Hypothalamus (tissue), 51 donors: ENCODE results near the gene GGA1.
A peak's percentile ranks its signal among the peaks of the same experiment; 100 is the strongest.

Source experiments
- DNase-seq, 51 donors: peaks; one replicate each; lab custom pipeline; 2025; lab: John Stamatoyannopoulos, UW

GGA1 gene

DNA sequence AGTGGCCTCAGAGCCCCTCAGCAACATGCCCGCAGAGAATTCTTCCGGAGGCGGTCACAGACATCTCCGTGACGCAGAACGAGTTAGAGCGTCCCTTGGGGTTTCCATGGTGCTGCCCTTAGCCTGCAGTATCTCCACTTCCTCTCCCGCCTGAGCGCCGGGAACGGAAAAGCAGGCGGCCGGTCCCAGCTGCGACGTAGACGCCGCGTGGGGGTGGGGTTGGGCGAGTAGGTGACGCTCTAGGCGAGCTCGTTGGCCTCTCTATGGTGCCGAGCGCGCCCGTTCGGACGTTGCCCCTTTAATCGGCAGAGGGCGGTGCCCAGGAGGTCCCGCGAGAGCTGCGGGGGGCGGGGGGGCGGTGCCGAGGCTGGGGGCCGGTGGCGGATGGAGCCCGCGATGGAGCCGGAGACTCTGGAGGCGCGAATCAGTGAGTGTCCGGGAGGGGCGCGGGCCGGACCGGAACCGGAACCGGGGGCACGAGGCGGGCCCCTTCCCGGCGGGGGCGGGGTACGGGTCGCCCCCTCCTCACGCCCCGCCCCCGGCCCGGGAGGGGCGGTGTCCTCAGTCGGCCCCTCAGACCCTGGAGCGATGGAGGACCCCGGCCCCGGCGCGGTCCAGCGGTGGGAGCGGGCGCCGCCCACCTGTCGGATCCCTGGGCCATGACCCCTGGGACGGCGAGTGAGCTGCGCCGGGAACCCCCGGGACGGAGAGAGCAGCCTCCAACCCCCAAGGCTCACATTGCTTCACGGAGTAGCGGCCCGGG, at the start of gene GGA1:
TSS of gene GGA1 (plus strand) at position 358 of the 763 bp plus-strand sequence. CDS start at position 385, 27 bp downstream.
- DNase-seq, result peak; percentile 64 to 100 (median 95)

GRCh38 chr22:37559521-37559900, 49.1 kb upstream of the GGA1 start:
- no peak for DNase-seq

DNA sequence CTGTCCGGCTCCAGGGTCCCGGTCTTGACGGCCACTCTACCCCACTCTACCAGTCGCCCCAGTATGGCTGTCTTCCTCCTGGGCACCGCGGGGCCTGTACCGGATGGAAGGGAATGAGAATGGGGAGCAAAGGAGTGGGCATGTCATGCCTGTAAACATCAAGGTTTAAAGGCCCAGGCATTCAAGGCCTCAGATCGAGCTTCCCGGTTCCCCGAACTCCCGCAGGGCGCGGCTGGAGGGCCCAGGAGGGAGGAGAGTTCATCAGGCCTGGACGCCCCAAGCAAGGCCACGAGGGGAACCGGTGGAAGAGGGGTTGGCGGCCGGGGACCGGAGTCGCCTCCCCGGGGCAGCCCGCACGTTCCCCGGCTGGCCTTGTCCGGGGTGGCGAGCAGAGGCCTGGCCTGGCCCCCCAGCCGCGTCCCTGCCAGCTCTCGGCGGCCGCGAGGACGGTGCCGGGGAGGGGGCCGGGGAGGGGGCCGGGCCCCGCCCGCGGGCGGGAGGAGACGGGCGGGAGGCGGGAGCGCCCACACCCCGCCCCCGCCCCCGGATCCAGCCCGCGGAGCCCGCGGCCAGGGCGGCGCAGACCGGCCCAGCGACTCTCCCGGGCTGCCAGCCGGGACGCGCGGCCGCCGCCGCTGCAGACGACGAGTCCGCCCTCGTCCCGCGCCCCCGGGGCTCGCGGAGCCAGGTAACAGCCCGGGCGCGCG, 48.6 kb upstream of the GGA1 start, which contains the start of gene CDC42EP1:
TSS of gene CDC42EP1 (plus strand) at position 580 of the 707 bp plus-strand sequence. CDS start 5,870 bp downstream, outside the sequence.
- DNase-seq, result peak in 42 of 51 donors; percentile 17 to 85 (median 59)

DNA sequence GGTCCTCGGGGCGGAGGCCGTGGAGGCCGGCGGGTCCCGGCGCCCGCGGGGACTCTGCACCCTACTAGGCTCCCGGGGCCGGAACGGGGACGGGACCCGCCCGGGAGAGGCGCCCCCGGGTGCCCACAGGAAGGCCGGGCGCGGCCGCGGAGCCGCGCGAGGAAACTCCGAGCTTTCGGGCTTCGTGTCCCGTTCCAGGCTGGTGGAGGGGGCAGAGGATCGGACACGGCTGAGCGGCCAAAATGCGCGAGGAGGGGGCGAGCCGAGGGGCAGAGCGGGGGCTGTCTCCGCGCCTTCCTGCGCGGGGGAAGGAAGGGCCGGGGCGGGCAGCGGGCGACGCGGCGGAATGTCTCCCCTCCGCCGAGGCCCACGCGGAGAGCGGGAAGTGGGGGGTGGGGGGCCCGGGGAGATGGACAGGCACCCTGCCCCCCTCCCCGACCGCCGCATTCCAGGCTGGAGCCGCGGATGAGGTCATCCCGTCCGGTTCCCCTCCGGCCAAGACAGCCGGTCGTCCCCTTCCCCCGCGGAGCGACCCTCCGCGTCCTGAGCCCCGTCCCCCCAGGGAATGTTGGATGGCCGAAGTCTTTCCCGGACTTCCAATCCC, 47.9 kb upstream of the GGA1 start:
- DNase-seq, result peak in 16 of 51 donors; percentile 18 to 63 (median 44)

- peak in 50 of 51 donors; percentile 33 to 95 (median 78) for DNase-seq
Measured at GRCh38 chr22:37561212-37562048, 47.2 kb upstream of the GGA1 start.

- peak in 1 of 51 donors; percentile 15 for DNase-seq
Measured at GRCh38 chr22:37562049-37562875, 46.4 kb upstream of the GGA1 start.

DNA sequence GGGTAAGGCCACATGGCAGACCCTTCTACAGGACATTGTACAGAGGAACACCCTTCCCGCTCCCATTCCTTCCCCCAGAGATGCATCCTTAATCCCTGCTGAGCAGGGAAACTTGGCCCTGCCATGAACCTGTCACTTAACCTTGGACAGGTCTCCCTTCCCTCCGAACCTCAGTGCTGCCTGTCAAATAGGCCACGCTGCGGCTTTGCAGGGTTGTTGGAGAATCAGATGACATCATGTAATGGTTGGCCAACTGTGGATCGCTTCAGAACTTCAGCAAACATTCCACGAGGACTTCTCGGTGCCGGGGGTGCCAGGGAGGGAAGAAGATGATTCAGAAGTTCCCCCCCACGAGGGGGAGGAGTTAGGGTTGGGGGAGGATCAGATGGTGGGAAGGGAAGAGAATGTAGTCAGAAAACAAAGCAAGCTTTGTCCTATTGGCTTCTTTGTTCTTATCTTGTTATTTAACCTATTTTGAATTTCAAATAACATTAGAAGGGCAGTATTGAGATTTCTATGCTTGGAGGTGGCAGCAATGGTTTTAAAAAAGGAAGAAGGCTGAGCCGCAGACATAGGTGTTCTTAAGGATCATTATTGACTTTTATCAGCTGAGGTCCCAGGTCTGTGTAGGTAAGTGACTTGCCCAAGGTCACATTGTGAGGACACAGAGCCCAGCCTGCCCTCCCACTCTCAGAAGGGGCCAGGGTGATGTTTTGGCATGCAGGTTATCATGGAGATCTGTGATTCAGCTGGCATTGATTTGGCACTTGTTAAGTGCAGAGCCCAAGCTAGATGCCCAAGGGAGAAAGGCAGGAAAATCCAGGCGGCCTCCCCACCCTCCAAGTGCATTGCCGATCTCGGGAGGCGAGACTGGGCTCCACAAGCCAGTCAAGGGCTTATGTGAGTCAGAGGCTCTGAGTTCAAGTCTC, 45.2 kb upstream of the GGA1 start:
- peak in 43 of 51 donors; percentile 20 to 94 (median 76) for DNase-seq

GRCh38 chr22:37564111-37564711, 44.4 kb upstream of the GGA1 start:
- DNase-seq, result peak in 2 of 51 donors; percentile 70 to 72

DNA sequence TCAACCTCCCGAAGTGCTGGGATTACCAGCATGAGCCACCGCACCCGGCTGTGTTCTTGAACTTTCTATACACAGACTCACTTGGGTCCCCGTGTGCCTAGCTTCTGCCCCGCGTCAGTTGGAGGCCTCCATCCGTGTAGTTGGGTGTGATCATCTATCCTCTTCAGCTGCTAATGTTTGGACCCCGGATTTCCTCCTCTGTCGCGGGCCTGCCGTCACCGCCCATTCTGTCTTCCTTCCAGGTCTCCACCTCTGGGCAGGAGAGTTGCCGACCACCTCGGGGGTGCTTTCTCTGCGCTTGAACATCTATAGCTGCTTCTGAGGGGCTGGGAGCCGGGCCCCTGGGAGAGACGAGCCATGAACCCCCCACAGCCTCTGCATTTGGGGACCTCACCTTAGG, 42.8 kb upstream of the GGA1 start:
- peak in 1 of 51 donors; percentile 42 for DNase-seq

GRCh38 chr22:37566329-37566837, 42.3 kb upstream of the GGA1 start:
- DNase-seq, result peak in 19 of 51 donors; percentile 22 to 72 (median 41)

- DNase-seq, result peak in 46 of 51 donors; percentile 20 to 83 (median 56)
Measured at GRCh38 chr22:37566903-37567798, 41.5 kb upstream of the GGA1 start.

- DNase-seq, result no peak
Measured at GRCh38 chr22:37568012-37568411, 40.6 kb upstream of the GGA1 start.

- DNase-seq, result no peak
Measured at GRCh38 chr22:37568448-37569008, 40.1 kb upstream of the GGA1 start.

GRCh38 chr22:37569009-37569920, 39.4 kb upstream of the GGA1 start:
- DNase-seq, result peak in 44 of 51 donors; percentile 21 to 92 (median 73)
